GM21723 (cell line): Measurements from ENCODE around the gene KCNAB2.
"Not testable (repeated sequence)": the region's sequence is repeated elsewhere in the genome, so short reads cannot be mapped to it uniquely, and the experiment has no call there.

Source experiments
- ATAC-seq: cut with Tn5 transposase; IDR thresholded peaks from one replicate; pipeline ENCODE4 v1.9.1; 2021; ENCODE audit warnings: mild to moderate bottlenecking, moderate library complexity; ENCODE audit not compliant: unreplicated experiment

KCNAB2 gene

GRCh38 chr1:6009120-6010040, 36.3 kb upstream of the KCNAB2 start:
- ATAC-seq: no peak

DNA sequence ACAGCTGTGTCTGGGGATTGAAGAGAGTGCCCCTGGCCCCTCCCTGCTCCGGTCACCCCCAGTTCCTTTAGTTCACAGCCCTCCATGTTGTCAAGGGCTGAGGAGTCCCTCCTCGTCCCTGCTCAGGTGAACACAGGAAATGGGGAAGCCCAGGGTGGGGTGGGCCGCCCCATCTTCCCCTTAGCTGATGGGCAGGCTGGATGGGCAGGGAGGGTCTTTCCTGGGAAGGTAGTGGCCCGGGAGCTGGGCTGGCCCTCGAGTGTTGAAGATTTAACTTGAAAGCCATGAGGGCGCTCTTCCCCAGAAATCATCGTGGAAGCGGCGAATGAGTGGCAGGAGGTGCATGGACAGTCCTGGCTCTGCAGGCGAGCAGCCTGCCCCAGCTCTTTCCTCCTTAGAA, 35.1 kb upstream of the KCNAB2 start:
- ATAC-seq: no peak

DNA sequence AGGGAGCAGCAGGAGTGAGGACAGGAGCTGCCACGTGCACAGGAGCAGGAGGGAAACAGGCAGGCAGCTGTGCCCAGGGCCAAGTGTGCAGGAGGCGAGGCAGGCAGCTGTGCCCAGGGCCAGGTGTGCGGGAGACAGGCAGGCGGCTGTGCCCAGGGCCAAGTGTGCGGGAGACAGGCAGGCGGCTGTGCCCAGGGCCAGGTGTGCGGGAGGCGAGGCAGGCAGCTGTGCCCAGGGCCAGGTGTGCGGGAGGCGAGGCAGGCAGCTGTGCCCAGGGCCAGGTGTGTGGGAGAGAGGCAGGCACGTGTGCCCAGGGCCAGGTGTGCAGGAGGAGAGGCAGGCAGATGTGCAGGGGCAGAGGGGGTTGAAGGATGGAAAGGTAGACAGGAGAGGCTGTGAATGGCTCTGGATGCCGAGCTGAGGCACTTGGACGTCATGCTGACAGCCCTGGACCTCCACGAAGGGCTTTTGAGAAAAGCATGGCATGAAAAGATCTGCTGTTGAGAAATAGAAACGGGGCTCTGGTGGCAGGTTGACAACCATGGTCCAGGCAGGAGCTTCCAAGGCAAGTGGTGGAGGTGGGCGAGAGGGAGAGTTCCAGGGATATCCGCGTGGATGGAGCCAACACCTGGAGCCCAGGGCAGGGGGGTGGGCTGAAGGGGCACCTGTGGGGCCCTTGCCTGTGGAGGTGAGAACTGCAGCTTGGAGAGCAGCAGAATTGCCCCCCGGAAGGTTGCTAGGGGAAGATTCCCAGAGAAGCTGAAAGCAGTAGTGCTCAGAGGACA, 34.3 kb upstream of the KCNAB2 start:
- ATAC-seq: no peak

- ATAC-seq: no peak
Measured at GRCh38 chr1:6011946-6012258, 33.8 kb upstream of the KCNAB2 start.

DNA sequence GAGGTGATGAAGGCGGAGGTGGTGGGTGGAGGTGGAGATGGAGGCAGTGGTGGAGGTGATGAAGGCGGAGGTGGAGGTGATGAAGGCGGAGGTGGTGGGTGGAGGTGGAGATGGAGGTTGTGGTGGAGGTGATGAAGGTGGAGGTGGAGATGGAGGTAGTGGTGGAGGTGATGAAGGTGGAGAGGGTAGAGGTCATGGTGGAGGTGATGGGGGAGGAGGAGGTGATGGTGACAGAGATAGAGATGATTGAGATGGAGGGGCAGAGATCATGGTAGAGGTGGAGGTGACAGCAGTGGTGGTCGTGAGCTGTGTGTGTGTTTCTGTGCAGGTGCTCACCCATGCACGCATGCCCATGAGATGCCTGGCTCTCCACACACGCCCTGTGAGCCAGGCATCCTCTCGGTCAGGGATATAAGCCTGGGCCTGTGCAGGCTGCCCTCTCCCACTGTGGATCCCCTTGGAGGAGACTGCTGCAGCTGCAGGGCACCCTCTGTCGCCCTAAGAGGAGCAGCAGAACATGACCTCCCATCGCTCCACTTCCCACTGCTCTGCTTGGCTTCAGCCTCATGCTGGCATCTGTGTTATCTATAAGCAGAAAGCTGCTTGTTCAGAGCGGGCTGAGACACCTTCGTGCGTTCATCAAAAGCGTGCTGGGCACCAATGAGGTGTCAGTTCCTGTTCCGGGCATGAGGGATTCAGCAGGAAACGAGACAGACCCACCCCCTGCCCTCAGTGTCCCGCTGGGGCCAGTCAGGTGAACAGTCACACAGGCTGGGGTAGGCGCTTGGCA, 33.0 kb upstream of the KCNAB2 start:
- no peak for ATAC-seq

GRCh38 chr1:6013491-6013890, 32.2 kb upstream of the KCNAB2 start:
- ATAC-seq: no peak

DNA sequence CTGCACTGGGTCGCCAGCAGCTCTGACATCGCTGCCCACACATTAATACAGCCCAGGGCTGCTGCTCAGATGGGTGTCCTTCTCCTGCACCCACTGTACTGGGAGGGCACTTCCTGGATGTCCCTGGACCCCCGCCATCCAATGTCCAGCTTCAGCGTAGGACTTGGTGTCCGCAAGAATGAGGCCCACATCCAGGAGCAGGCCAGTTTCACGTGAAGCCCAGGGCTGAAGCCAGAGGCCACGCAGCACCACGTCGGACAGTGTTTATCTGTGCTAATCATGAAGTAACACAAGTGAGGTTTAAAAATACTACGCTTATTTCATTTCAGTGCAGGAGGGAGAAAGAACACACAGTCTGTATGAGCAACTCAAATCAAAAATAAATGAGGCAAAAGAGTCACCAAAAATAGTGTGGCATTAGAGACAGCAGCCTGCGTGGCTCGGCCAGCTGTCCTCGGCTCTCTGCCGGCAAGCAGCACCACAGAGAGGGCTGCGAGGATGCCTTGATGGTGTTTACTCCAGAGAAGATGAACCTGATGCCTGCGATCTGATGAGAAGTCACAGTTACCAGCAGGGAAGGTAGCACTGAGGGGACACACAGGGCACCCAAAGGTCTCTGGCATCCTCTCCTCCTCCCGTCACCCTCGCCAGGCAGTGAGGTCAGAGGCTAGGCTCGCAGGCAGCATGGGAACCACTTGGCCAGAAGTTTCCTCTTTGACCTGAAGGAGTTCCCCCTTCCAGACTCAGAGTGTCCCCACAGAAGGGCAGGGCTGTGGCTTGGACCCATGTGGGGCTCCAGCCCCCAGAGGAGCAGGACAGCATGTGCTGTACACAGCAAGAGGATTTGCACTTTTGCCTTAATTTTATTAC, 31.3 kb upstream of the KCNAB2 start:
- no peak for ATAC-seq

- no peak for ATAC-seq
Measured at GRCh38 chr1:6016191-6016865, 29.4 kb upstream of the KCNAB2 start.

- not testable (repeated sequence) for ATAC-seq
Measured at GRCh38 chr1:6017654-6018053, 28.0 kb upstream of the KCNAB2 start.

DNA sequence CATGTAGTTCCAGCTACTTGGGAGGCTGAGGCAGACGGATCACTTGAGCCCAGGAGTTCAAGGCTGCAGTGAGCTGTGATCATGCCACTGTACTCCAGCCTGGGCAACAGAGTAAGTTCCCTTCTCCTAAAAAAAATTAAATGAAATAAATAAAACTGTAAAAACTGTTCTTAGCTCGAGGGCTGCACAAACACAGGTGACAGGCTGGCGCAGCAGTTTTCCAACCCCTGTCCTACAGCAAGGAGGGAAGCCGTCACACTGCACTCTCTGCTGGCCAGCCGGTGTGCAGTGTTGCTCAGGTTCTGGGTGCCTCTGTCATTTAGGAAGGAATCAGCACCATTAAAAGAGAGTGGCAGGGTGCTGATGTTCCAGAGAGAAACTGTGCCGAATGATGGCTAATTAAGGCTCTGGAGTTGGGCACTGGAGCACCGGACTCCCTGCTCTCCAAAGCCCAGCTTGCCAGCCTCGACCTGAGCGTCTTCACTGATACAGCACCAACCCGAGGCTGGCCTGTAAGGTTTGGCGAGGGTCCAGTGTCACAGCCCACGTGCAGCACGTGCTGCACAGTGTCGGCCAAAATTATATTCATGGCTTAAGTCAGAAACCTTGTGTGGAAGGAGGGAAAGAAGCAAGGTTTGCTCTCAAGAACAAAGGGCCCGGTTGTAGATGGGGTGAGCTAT, 26.4 kb upstream of the KCNAB2 start:
- ATAC-seq: no peak

- ATAC-seq: no peak
Measured at GRCh38 chr1:6022193-6022592, 23.5 kb upstream of the KCNAB2 start.

GRCh38 chr1:6023346-6023745, 22.3 kb upstream of the KCNAB2 start:
- ATAC-seq: no peak

DNA sequence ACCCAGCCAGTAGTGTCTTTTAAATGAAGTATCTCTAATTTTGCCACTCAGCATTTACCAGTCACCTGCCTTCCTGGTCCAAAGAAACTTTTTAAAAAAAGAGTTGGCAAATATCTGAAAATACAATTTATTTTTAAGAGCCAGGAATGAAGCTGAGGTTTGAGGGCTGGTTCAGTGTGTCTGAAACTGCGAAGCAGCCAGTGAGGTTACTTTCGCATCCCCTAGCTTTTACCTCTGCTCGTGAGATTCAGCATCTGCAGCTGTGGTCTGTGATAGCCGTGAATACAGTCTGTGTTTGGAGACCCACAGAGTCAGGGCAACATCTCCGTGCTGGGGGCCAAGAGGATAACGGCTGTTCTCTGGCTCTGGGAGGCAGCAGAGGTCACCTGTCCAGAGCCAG, 21.3 kb upstream of the KCNAB2 start:
- no peak for ATAC-seq

DNA sequence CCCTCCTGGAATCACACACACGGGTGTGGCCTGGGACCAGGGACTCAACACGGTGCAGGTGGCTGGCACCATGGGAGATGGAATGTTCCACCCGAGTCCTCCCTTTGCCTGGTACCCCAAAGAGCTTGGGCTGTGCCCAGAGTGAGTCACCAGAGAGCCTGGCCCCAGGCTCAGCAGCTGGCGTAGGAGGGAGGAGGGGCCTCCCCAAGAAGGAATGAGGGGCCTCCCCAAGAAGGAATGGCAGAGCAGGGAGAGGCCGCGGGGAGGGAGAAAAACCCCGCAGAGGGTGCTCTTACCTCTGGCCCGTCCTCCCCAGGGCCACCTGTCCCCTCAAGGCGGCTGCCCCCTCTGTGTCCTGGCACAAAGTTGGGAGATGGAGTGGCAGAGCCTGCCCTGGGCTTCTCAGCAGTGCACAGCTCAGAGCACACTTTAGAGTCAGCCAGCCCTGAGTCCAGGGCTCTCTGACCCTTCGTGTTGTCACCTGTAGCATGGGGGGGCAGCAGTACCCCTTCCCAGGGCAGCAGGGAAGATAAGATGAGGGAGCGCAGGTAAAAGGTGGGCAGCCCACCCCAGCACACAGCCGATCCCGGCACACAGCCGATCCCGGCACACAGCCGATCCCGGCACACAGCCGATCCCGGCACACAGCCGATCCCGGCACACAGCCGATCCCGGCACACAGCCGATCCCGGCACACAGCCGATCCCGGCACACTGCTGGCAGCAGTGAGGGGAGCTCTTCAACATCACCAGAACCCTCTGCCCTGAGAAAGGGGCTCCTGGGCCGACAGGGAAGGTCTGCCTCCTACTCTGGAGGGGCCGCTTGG, 20.2 kb upstream of the KCNAB2 start:
- ATAC-seq: no peak

- peak; percentile 74 for ATAC-seq
Measured at GRCh38 chr1:6026095-6026809, 19.4 kb upstream of the KCNAB2 start.

DNA sequence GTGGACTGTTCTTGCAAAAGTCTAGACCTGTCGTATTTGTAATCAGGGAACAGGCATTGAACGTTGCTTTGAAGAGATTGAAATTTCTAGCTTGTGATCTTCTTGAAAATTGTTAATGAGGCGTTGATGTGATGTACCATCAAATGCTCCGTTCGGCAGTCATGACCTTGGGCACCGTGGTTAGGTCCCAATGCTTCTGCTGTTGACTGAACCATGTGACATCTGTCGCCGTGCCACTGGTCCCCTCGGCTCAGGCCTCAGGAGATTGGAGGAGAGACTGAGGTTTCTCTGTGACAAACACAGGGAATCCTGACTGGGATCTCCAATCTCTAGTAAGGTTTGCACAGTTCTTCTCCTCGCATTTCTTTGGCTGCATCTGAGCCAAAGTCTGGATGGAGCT, 18.1 kb upstream of the KCNAB2 start:
- no peak for ATAC-seq

DNA sequence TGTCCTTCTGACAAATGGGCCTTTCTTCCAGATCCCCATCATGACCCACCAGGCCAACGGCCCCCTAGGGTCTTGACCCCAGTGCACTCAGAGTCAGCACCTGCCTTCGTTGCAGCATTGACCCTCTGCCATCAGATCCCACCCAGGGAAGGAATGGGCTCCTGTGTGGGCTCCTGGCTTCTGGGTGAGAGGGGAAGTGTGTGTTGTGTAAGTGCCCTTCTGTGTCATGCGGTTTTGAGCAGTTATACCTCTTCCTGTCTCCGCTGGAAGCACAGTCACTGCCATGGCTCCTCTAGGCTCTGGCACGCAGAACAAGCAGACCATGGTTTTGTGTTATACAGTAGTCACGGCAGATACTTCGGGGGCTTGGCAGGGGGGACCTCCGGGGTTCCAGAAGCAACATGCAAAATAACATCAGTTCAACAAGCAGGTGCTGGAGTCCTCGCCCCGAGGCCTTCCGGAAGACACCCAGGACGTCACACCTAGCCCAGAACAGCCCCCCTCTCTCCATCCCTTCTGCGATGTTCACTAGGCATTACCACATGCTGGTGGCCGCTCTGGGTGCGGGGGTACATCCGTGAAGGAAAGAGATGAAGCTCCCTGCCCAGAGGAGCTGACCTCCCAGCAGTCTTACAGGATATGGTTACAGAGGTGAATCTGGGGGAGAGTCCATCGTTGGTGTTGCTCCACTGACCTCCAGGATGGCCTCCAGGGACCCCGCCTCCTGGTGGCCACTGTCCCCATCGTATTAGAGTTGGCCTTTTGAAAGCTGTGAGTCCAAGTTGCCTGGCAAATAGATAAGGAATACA, 17.4 kb upstream of the KCNAB2 start:
- peak; percentile 24 for ATAC-seq
